Urinary bladder (tissue), 4 donors: Measurements from ENCODE around the gene MAN1B1. TPM values are rescaled to one million over a fixed set of nuclear protein-coding genes. Genes with fewer than 3 reads are reported as not detected.
"Not testable (repeated sequence)": the region's sequence is repeated elsewhere in the genome, so short reads cannot be mapped to it uniquely, and the experiment has no call there.

Experiments
- DNase-seq: peaks from one replicate; pipeline ENCODE4 v3.0.0-alpha.2; 2015; ENCODE audit errors: extremely low spot score
- H3K27ac ChIP-seq: one replicate; pipeline ENCODE4 v1.5.1; 2013; ENCODE audit warnings: low read depth, mild to moderate bottlenecking, moderate library complexity
- H3K36me3 ChIP-seq: one replicate; pipeline ENCODE4 v1.6.1; 2013; ENCODE audit warnings: mild to moderate bottlenecking, moderate library complexity; ENCODE audit not compliant: insufficient read depth
- H3K4me1 ChIP-seq: one replicate; pipeline ENCODE4 v1.6.1; 2013; ENCODE audit warnings: mild to moderate bottlenecking, moderate library complexity; ENCODE audit not compliant: insufficient read depth
- H3K4me3 ChIP-seq: one replicate; pipeline ENCODE4 v1.5.1; 2013; ENCODE audit warnings: low read depth, low read length
- WGBS: extraction: QIAGEN DNeasy Blood & Tissue Kit; methylation state at CpG from one replicate; pipeline ENCODE4 v1.1.7; 2013; 5-methylcytosine and 5-hydroxymethylcytosine counted together
- polyA plus RNA-seq: library from polyadenylated mRNA; stranded (reverse); fragments of 200-250 nt; gene quantifications from one replicate; pipeline ENCODE4 v1.2.3, GENCODE V29; 2013
- total RNA-seq: library from RNA; depleted of rRNA; stranded (reverse); fragments of >200 nt; gene quantifications from one replicate; pipeline ENCODE4 v1.2.3, GENCODE V29; 2014
- donor health status: healthy with polysubstance abuse.
- donor health status: healthy.

The MAN1B1 gene
- total and polyA plus RNA-seq, 2 donors: 29.1 to 38.5 TPM

GRCh38 chr9:137057545-137057944, 29.2 kb upstream of the MAN1B1 start:
- Histone ChIP-seq H3K4me3 (no peak overlapping the region), H3K36me3 (no peaks in the 10 kb centered on the region), H3K4me1 (no peaks in the 10 kb centered on the region), H3K27ac (no peak overlapping the region)
- no peak for DNase-seq
- 65% methylated on average over 16 of the region's 16 CpGs for WGBS

- no peaks in the 10 kb centered on the region for H3K36me3 ChIP-seq
- 91% methylated on average over 9 of the region's 9 CpGs for WGBS
- DNase-seq: no peak
- H3K27ac ChIP-seq: no peak overlapping the region
- no peak overlapping the region for H3K4me3 ChIP-seq
- no peaks in the 10 kb centered on the region for H3K4me1 ChIP-seq
These were observed 28.1 kb upstream of the MAN1B1 start for GRCh38 chr9:137058521-137059234.

- Histone ChIP-seq H3K36me3 (no peaks in the 10 kb centered on the region), H3K4me3 (no peak overlapping the region), H3K4me1 (no peaks in the 10 kb centered on the region), H3K27ac (no peak overlapping the region)
- 89% methylated on average over 15 of the region's 15 CpGs for WGBS
- no peak for DNase-seq
These were observed 24.4 kb upstream of the MAN1B1 start for GRCh38 chr9:137062384-137062783.

GRCh38 chr9:137062798-137063197, 24.0 kb upstream of the MAN1B1 start:
- DNase-seq, H3K36me3 ChIP-seq, H3K4me1 ChIP-seq, H3K4me3 ChIP-seq, H3K27ac ChIP-seq: not testable (repeated sequence)
- 90% methylated on average over 7 of the region's 9 CpGs for WGBS

GRCh38 chr9:137063311-137064026, 23.3 kb upstream of the MAN1B1 start:
- DNase-seq: no peak
- Histone ChIP-seq H3K36me3 (no peaks in the 10 kb centered on the region), H3K27ac (no peak overlapping the region), H3K4me3 (no peak overlapping the region), H3K4me1 (no peaks in the 10 kb centered on the region)
- 84% methylated on average over 26 of the region's 26 CpGs for WGBS

GRCh38 chr9:137064027-137064879, 22.5 kb upstream of the MAN1B1 start:
- Histone ChIP-seq H3K4me3 (no peak overlapping the region), H3K36me3 (no peaks in the 10 kb centered on the region), H3K27ac (no peak overlapping the region), H3K4me1 (no peaks in the 10 kb centered on the region)
- DNase-seq: no peak
- WGBS: 50% methylated on average over 55 of the region's 55 CpGs

- H3K4me1 ChIP-seq: no peaks in the 10 kb centered on the region
- H3K27ac ChIP-seq: no peak overlapping the region
- H3K4me3 ChIP-seq: no peak overlapping the region
- WGBS: 85% methylated on average over 12 of the region's 12 CpGs
- no peak for DNase-seq
- no peaks in the 10 kb centered on the region for H3K36me3 ChIP-seq
These were observed 22.0 kb upstream of the MAN1B1 start for GRCh38 chr9:137064880-137065164.

GRCh38 chr9:137065336-137065967, 21.3 kb upstream of the MAN1B1 start:
- H3K27ac ChIP-seq: no peak overlapping the region
- no peak for DNase-seq
- 93% methylated on average over 23 of the region's 23 CpGs for WGBS
- no peaks in the 10 kb centered on the region for H3K36me3 ChIP-seq
- H3K4me1 ChIP-seq: no peaks in the 10 kb centered on the region
- no peak overlapping the region for H3K4me3 ChIP-seq

GRCh38 chr9:137066096-137066861, 20.5 kb upstream of the MAN1B1 start:
- no peak overlapping the region for H3K27ac ChIP-seq
- no peaks in the 10 kb centered on the region for H3K36me3 ChIP-seq
- H3K4me1 ChIP-seq: no peaks in the 10 kb centered on the region
- H3K4me3 ChIP-seq: no peak overlapping the region
- 94% methylated on average over 26 of the region's 26 CpGs for WGBS
- no peak for DNase-seq

GRCh38 chr9:137067860-137068538, 18.8 kb upstream of the MAN1B1 start:
- 57% methylated on average over 12 of the region's 12 CpGs for WGBS
- no peak overlapping the region for H3K4me3 ChIP-seq
- no peak for DNase-seq
- H3K36me3 ChIP-seq: no peaks in the 10 kb centered on the region
- no peak overlapping the region for H3K27ac ChIP-seq
- H3K4me1 ChIP-seq: no peaks in the 10 kb centered on the region

GRCh38 chr9:137068539-137069507, 18.0 kb upstream of the MAN1B1 start:
- 87% methylated on average over 17 of the region's 17 CpGs for WGBS
- H3K27ac ChIP-seq: no peak overlapping the region
- H3K4me3 ChIP-seq: no peak overlapping the region
- H3K36me3 ChIP-seq: no peaks in the 10 kb centered on the region
- no peak for DNase-seq
- H3K4me1 ChIP-seq: no peaks in the 10 kb centered on the region
